Epithelial cell of prostate (primary cell): ENCODE results near the gene FBXW7.

Source experiments
- DNase-seq: peaks from one replicate; pipeline ENCODE4 v3.0.0-alpha.2; 2011; ENCODE audit warnings: low read depth, low spot score
- H3K27ac ChIP-seq: fragments of 450-650 bp; 2 replicates; pipeline ENCODE4 v1.5.1; 2017; ENCODE audit warnings: mild to moderate bottlenecking

Gene FBXW7

GRCh38 chr4:152352215-152352614 lies 183.7 kb downstream of the FBXW7 start:
- H3K27ac ChIP-seq = peak overlapping the region; percentile 86
- no peak for DNase-seq

- H3K27ac ChIP-seq = peak overlapping the region; percentile 86
Measured at GRCh38 chr4:152351080-152351479, 184.8 kb downstream of the FBXW7 start.

DNA sequence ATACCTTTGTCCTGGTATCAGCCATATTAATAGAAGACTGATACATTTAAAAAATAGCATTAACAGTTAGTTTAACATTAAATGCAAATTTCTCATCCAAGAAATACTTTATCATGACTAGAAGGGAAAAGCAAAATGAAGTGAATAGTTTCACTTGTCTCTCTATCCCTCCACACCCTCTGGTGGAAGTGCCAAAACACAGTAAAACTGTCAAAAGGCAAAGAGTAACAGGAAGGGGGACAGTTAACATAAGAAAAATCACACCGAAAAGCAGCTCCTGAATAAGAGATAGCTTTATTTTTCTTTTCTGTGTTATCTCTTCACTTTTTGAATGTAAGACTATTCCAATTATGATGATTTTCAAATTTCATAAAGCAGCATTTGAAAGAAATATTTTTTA lies 187.2 kb downstream of the FBXW7 start:
- DNase-seq = no peak
- H3K27ac ChIP-seq = no peak overlapping the region

More at GRCh38 chr4:152351080-152351479, 184.8 kb downstream of the FBXW7 start:
- no peak for DNase-seq

DNA sequence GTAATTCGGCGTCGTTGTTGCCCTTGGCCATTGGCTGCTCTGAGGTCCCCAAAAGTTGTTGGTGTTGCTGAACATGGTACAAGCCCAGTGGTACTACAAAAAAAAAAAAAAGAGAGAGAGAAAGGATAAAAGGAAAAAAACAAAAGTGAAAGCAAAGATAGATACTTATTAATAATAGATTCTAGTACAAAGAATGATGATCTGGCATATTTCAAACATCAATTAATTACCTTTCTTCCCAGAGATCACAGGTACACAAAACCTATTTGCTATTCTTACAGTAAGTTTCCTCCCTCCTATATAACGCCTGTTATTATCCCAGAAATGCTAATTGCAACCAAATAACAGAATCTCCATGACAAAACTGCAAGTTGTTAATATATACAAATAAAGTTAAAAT lies 188.9 kb downstream of the FBXW7 start:
- no peak overlapping the region for H3K27ac ChIP-seq
- no peak for DNase-seq

GRCh38 chr4:152346526-152346925 lies 189.4 kb downstream of the FBXW7 start:
- no peak overlapping the region for H3K27ac ChIP-seq
- no peak for DNase-seq

DNA sequence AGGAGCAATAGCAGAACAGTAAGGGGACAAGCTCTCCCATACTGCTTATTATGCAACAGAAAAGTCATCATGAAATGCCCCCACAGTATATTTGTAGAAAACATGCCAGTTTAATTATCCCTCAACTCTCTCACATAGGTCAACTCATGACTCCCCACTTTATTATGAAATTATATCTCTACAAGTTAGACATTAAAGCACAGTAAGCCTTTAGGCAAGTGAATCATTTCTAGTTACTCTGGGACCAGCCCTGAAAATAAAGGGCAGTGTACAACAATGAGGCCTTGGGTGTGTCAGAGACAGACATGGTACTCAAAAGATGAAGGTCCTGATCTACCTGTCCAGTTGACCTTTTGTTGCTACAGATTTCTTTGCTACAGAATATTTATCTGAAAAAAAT lies 191.9 kb downstream of the FBXW7 start:
- DNase-seq = no peak
- no peak overlapping the region for H3K27ac ChIP-seq

- H3K27ac ChIP-seq = no peak overlapping the region
- peak; percentile 14 for DNase-seq
Measured at GRCh38 chr4:152342293-152342692, 193.6 kb downstream of the FBXW7 start.

- DNase-seq = no peak
- H3K27ac ChIP-seq = no peak overlapping the region
Measured at GRCh38 chr4:152340818-152341217, 195.1 kb downstream of the FBXW7 start.

DNA sequence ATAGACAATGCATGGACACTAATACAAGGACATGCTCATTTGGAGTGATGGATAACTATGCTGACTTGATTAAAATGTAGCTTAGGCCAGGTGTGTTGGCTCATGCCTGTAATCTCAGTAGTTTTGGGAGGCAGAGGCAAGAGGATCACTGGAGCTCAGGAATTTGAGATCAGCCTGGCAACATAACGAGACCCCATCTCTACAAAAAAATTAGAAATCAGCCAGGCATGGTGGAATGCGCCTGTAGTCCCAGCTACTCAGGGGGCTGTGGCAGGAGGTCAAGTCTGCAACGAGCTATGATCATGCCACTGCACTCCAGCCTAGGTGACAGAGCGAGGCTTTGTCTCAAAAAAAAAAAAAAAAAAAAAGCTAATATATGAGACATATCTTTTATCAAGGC lies 196.3 kb downstream of the FBXW7 start:
- H3K27ac ChIP-seq = no peak overlapping the region
- DNase-seq = no peak

DNA sequence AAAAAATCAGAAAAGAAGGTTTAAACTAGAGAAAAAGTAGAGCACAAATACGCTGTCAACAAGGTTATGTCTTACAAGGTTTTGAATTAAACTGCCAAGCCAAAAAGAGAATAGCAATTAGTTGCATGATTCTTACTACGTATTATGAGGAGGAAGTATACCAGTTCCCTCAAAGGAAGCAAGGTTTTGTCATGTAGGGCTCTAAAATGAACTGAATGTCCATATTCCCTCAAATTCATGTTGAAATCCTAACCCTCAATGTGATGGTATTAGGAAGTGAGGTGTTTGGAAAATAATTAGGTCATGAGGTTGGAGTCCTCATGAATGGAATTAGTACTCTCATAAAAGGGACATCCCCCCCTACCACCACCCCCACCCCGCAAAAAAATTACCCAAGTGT lies 201.0 kb downstream of the FBXW7 start:
- no peak for DNase-seq
- no peak overlapping the region for H3K27ac ChIP-seq

- H3K27ac ChIP-seq = no peak overlapping the region
Measured at GRCh38 chr4:152331042-152331441, 204.8 kb downstream of the FBXW7 start.

DNA sequence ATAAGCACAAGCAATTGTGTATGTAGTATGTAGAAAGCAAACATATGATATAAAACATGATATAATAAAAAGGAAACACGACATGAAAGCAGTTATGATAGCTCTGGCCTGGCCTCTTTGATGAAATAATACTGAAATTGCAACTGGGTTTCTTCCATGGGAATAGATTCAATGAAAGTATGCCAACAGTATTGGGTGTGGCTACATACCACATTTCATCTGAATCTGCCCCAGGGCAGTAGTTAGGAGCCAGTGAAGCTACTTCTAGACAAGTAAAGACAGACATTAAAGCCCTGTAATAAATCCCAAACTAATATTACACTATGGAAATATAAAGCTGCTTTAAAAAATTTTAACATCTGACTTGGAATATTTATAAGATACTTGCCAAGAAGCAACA lies 207.3 kb downstream of the FBXW7 start:
- H3K27ac ChIP-seq = peak overlapping the region; percentile 87
- DNase-seq = peak; percentile 69

More at GRCh38 chr4:152331042-152331441, 204.8 kb downstream of the FBXW7 start:
- DNase-seq = no peak

DNA sequence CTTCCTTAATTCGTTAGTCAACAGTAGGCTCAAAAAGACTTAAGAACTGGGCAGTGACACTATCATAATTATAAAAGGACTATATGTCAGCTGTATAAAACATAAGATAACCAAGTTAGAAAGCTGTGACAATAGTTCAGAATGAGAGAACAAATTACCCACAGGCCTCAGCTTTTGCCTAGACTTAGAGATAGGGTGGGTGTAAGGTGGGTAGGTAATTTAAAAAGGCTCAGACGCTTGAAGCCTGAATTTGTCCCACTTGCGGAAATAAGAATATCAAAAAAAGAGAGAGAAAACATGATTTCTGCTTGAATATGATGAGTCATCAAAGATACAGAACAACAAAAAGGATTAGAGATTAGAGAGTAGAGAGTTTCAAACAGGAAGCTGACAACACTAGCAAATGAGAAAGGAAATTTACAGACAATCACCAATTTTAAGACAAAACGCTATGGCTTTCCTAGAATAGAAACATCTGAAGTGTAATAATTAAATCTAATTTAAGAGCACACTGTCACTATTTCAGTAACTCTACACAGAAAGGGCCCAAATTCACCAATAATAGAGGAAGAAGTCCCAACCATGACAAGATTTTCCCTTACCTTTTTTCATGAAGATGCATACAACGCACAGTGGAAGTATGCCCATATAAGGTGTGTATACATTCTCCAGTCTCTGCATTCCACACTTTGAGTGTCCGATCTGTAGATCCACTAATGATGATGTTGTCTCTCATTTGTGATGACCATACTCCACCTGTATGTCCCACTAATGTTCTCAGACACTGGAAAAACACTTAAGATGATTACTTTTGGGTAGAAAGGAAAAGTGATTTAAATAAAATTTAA lies 208.1 kb downstream of the FBXW7 start:
- peak overlapping the region; percentile 87 for H3K27ac ChIP-seq
- no peak for DNase-seq

- peak overlapping the region; percentile 87 for H3K27ac ChIP-seq
- DNase-seq = peak; percentile 83
Measured at GRCh38 chr4:152325831-152326230, 210.1 kb downstream of the FBXW7 start.

GRCh38 chr4:152323221-152323620 lies 212.7 kb downstream of the FBXW7 start:
- no peak overlapping the region for H3K27ac ChIP-seq
- no peak for DNase-seq

- DNase-seq = no peak
- no peak overlapping the region for H3K27ac ChIP-seq
Measured at GRCh38 chr4:152322656-152323055, 213.2 kb downstream of the FBXW7 start.

DNA sequence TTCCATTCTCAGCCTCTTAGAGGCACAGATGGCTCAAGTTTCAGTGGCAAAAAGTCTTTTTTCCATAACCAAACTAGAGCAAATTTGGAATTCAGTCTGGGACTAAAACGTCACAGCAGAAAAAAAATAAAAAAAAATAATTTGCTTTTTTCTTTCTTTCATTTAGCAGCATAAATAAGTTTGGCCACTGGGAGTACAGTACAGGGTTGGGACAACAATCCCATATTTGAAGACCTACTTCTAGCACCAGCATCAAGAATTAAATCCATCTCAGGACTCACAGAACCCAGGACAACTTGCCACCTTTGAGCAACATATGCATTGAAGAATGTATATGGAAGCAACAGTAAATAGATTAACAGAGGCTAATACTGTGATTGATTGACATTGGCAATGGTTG lies 214.0 kb downstream of the FBXW7 start:
- H3K27ac ChIP-seq = no peak overlapping the region
- DNase-seq = no peak

GRCh38 chr4:152321398-152321797 lies 214.5 kb downstream of the FBXW7 start:
- no peak for DNase-seq
- H3K27ac ChIP-seq = no peak overlapping the region

DNA sequence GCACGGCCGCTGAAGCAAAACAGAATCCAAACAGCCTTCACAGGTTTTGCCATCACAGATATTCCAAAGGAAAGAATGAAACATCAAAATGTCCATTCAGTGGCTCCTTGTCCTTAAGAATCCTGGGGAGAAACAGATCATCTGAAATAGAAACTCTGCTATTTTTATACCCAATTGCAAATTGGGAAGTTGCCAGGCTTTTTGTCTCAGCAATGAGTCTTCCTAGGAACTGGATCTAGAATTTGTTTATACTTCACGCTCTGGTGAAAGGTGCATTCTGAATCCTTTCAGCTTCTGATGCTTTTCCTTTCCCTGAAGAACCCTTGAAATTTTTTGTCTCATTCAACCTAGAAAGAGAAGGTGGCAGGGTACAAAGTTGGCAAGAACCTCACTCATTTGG lies 218.9 kb downstream of the FBXW7 start:
- no peak overlapping the region for H3K27ac ChIP-seq
- no peak for DNase-seq

- DNase-seq = no peak
- H3K27ac ChIP-seq = peak overlapping the region; percentile 20
Measured at GRCh38 chr4:152310257-152310656, 225.6 kb downstream of the FBXW7 start.

DNA sequence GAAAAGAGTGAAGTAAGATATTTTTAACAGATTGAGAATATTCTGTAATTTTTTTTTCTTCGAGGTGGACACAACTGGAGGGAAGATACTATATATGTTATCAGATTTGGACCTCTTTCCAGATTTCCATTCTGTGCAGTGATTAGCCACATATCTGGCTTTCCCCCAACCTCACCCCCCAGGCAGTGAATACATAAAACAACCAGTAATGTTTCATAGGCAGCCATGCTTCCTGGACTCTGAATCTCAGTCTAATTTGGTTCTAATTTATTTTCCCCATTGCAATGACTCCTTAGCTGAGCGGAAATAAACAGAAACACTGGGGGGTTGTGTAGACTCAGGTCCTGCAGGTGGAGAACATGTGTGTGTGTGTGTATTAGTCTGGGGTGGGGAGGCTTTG lies 226.5 kb downstream of the FBXW7 start:
- no peak for DNase-seq
- H3K27ac ChIP-seq = no peak overlapping the region

GRCh38 chr4:152308951-152309350 lies 226.9 kb downstream of the FBXW7 start:
- no peak for DNase-seq
- no peak overlapping the region for H3K27ac ChIP-seq
